Right lobe of liver (tissue), 6 donors: ENCODE measurements around the gene PODXL. TPM values are rescaled to one million over a fixed set of nuclear protein-coding genes. Genes with fewer than 3 reads are reported as not detected.
A peak's percentile ranks its signal among the peaks of the same experiment; 100 is the strongest.

Experiments used
- ATAC-seq, 4 donors: fragments of 200-7000 bp; cut with Tn5 transposase; one replicate each; pipeline ENCODE4 v1.9.1; 2020; ENCODE audit warnings: mild to moderate bottlenecking in 4 of 4, moderate library complexity in 4 of 4
- DNase-seq, 3 donors: peaks; one replicate each; pipeline ENCODE4 v3.0.0-alpha.2; 2020
- H3K27ac ChIP-seq, 3 donors: fragments of 200-600 bp; one replicate each; pipeline ENCODE4 v1.8.0; 2022
- H3K27me3 ChIP-seq, 2 donors: fragments of 200-600 bp; one replicate each; pipeline ENCODE4 v1.8.0; 2022
- H3K36me3 ChIP-seq, 4 donors: fragments of 200-600 bp; sonication (generic) in 1 of 4; one replicate each; pipeline versions ENCODE4 v1.5.1 to v1.8.0; 2017 to 2022; ENCODE audit warnings: control low read depth in 1 of 4
- H3K4me1 ChIP-seq, 4 donors: fragments of 200-600 bp; sonication (generic) in 1 of 4; one replicate each; pipeline versions ENCODE4 v1.5.1 to v1.8.0; 2017 to 2022; ENCODE audit warnings: control low read depth in 1 of 4
- H3K4me3 ChIP-seq, 3 donors: fragments of 200-600 bp; one replicate each; pipeline ENCODE4 v1.8.0; 2022
- H3K9me3 ChIP-seq, 4 donors: fragments of 200-600 bp; sonication (generic) in 1 of 4; one replicate each; pipeline versions ENCODE4 v1.5.1 to v1.8.0; 2017 to 2022; ENCODE audit warnings: control low read depth in 1 of 4
- CTCF ChIP-seq, 4 donors: fragments of 200-600 bp in 3 of 4; fragments of 450-650 bp in 1 of 4; IDR thresholded peaks; one replicate each; pipeline versions ENCODE4 v1.5.1 to v1.8.0; 2016 to 2022; ENCODE audit warnings: antibody characterized with exemption in 4 of 4, mild to moderate bottlenecking in 2 of 4
- POLR2A ChIP-seq: fragments of 450-650 bp; IDR thresholded peaks from one replicate; pipeline ENCODE4 v1.6.1; 2017; ENCODE audit warnings: antibody characterized with exemption, mild to moderate bottlenecking
- WGBS: methylation state at CpG from one replicate; pipeline ENCODE4 v1.1.6; 2018; ENCODE audit warnings: low coverage, low lambda C conversion rate; ENCODE audit not compliant: insufficient coverage; ENCODE audit errors: missing lambda C conversion rate; 5-methylcytosine and 5-hydroxymethylcytosine counted together
- intact Hi-C, 2 donors: fragments of 100-400 bp; cut with DNase I; formaldehyde crosslinking; loops; one replicate each; pipeline versions ENCODE4 v1.11.2 to v1.14.1; 2022
- total RNA-seq, 6 experiments: library from RNA; depleted of rRNA in 2 of 6; stranded (reverse); fragments of >200 nt in 2 of 6; fragmentation: NEBNext Ultra II Directional in 3 of 6; extraction: Animal tissue kit (Norgen Biotek cat#: 25700) in 3 of 6; gene quantifications; one replicate each; pipeline versions ENCODE4 v1.1.0 to v1.2.4, GENCODE V29; 2016 to 2023
- donor health status: DM: no; HTN: yes; CAD: no.
- donor health status: DM: no; HTN: no; CAD: no.
- donor health status: DM: no; HTN: no; CAD: no.
- donor health status: DM: no; HTN: yes; CAD: no.
- donor health status: DM: no; HTN: yes; CAD: no.

Gene PODXL
- total RNA-seq, 6 experiments from 2014 or later: 2.1 to 11.4 (median 3.4) TPM

GRCh38 chr7:131454498-131454897, 101.9 kb downstream of the PODXL start:
- Histone ChIP-seq H3K4me1 (peaks cover 0 to 28% (median 4%) of the 10 kb centered on the region in 4 donors), H3K27ac (no peak overlapping the region), H3K9me3 (no peaks in the 10 kb centered on the region), H3K27me3 (no peaks in the 10 kb centered on the region), H3K4me3 (no peak overlapping the region), H3K36me3 (peaks cover 0 to 6% (median 0%) of the 10 kb centered on the region in 4 donors)
- TF ChIP-seq CTCF (IDR thresholded peaks at IDR 0.05) (no peak), POLR2A (no peak)
- no peak for DNase-seq
- WGBS: 86% methylated on average over 1 of the region's 1 CpG
- intact Hi-C loops: no loop called here
- peak in 2 of 4 donors; percentile 16 to 33 for ATAC-seq

Other genes starting within 250 kb of the PODXL start
- gene MKLN1, start 228.8 kb downstream of the PODXL start, total RNA-seq: 10 to 100 TPM; 24.0 to 39.6 (median 35.1) TPM